GM12801 (cell line): Measurements from ENCODE around the gene GPI.

Source experiments
- CTCF ChIP-seq: IDR thresholded peaks from one replicate; pipeline ENCODE4 v1.5.1; 2011; ENCODE audit warnings: control low read depth; ENCODE audit not compliant: insufficient read length; ENCODE audit errors: extremely low read depth

Gene GPI

GRCh38 chr19:34364830-34365462, at the start of gene GPI:
TSS of gene GPI (plus strand) at chr19:34365196. CDS start at chr19:34365267, 71 bp downstream.
- no peak for TF ChIP-seq CTCF

GRCh38 chr19:34316247-34316646, 48.7 kb upstream of the GPI start:
- no peak for TF ChIP-seq CTCF

- TF ChIP-seq CTCF = no peak
These were observed 48.2 kb upstream of the GPI start for GRCh38 chr19:34316741-34317301.

- no peak for TF ChIP-seq CTCF
These were observed 47.6 kb upstream of the GPI start for GRCh38 chr19:34317311-34317927.

GRCh38 chr19:34319230-34319585, 45.8 kb upstream of the GPI start:
- TF ChIP-seq CTCF = no peak

GRCh38 chr19:34319785-34320184, 45.2 kb upstream of the GPI start:
- TF ChIP-seq CTCF = no peak

- no peak for TF ChIP-seq CTCF
These were observed 44.7 kb upstream of the GPI start for GRCh38 chr19:34320277-34320676.
